Spleen (tissue), 7 donors: Measurements from ENCODE around the gene DCAF4.

Experiments
- POLR2A ChIP-seq, 3 donors: fragments of 450-650 bp; IDR thresholded peaks; one replicate each; pipeline ENCODE4 v1.5.1; 2017; ENCODE audit warnings: antibody characterized with exemption in 3 of 3, mild to moderate bottlenecking in 1 of 3
- POLR2AphosphoS5 ChIP-seq, 3 donors: sonication (generic); formaldehyde crosslinking; IDR thresholded peaks; one replicate each; pipeline ENCODE4 v1.5.1; 2017; ENCODE audit warnings: antibody characterized with exemption in 3 of 3
- TF ChIP-seq, protein P1 (sequence below), 11 experiments: fragments of 200-600 bp in 7 of 11; fragments of 450-650 bp in 4 of 11; sonication (generic) in 4 of 11; IDR thresholded peaks in 8 of 11; conservative IDR thresholded peaks in 3 of 11; 1 replicate in 7 of 11; 2 replicates in 4 of 11; pipeline versions ENCODE4 v1.4.0 to v1.8.0; 2016 to 2021; ENCODE audit warnings: antibody characterized with exemption in 11 of 11, inconsistent platforms in 4 of 11, mild to moderate bottlenecking in 1 of 11
- donor health status: DM: no; HTN: no; CAD: no; lungs with moderate emphysema.
- donor health status: DM: no; HTN: no; CAD: no.
- donor health status: DM: no; HTN: no; CAD: no.

DNA sequence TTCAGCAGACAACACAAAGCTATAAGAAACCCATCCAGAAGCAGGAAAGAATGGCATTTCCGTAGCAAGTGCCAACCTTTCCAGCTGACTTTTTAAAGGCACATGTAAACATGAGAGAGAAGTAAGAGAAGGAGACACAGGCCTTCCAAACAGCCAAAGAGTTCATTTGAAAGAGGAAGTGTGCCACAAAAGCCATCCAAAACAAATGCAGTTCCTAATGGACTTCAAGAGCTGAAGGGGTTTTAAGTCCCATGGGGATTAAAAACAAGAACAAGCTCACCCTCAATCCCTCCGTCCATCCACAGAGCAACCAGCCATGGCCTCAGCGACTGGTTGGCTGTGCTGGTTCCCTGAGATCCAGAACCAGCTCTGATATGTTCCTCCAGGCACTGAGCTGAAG is 27.8 kb upstream of the DCAF4 start:
- TF ChIP-seq, protein P1, sequence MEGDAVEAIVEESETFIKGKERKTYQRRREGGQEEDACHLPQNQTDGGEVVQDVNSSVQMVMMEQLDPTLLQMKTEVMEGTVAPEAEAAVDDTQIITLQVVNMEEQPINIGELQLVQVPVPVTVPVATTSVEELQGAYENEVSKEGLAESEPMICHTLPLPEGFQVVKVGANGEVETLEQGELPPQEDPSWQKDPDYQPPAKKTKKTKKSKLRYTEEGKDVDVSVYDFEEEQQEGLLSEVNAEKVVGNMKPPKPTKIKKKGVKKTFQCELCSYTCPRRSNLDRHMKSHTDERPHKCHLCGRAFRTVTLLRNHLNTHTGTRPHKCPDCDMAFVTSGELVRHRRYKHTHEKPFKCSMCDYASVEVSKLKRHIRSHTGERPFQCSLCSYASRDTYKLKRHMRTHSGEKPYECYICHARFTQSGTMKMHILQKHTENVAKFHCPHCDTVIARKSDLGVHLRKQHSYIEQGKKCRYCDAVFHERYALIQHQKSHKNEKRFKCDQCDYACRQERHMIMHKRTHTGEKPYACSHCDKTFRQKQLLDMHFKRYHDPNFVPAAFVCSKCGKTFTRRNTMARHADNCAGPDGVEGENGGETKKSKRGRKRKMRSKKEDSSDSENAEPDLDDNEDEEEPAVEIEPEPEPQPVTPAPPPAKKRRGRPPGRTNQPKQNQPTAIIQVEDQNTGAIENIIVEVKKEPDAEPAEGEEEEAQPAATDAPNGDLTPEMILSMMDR (IDR thresholded peaks at IDR 0.05 in 8 of 11, conservative IDR thresholded peaks at IDR 0.05 in 3 of 11) = no peak
- TF ChIP-seq POLR2A (IDR thresholded peaks at IDR 0.05) (no peak), POLR2AphosphoS5 (IDR thresholded peaks at IDR 0.05) (no peak)
